GM12872 (cell line): ENCODE measurements around the gene GFI1.

ENCODE experiments used
- TF ChIP-seq, protein P1 (sequence below): IDR thresholded peaks from 3 replicates; pipeline ENCODE4 v1.5.1; 2011; ENCODE audit warnings: low read depth, mild to moderate bottlenecking, low read length, moderate library complexity; ENCODE audit not compliant: insufficient read depth

The GFI1 gene

DNA sequence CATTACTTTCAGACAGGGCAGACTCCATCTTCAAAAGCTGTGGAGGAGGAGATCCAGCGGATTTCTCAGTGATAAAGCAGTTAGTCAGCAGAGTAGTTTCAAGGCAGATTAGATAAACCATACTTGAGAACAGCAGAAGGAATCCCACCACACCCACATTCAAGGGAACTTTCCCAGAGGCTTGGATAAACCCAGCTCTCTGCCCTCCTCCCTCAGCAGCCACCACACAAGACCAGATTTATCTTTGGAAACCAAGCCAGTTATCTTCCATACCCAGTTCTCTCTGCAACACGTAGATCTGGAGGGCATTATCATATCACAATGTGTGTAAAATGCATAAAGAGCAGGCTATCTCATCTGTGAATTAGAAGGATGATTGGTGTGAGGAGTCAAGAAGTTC, 40.2 kb downstream of the GFI1 start:
- TF ChIP-seq, protein P1, sequence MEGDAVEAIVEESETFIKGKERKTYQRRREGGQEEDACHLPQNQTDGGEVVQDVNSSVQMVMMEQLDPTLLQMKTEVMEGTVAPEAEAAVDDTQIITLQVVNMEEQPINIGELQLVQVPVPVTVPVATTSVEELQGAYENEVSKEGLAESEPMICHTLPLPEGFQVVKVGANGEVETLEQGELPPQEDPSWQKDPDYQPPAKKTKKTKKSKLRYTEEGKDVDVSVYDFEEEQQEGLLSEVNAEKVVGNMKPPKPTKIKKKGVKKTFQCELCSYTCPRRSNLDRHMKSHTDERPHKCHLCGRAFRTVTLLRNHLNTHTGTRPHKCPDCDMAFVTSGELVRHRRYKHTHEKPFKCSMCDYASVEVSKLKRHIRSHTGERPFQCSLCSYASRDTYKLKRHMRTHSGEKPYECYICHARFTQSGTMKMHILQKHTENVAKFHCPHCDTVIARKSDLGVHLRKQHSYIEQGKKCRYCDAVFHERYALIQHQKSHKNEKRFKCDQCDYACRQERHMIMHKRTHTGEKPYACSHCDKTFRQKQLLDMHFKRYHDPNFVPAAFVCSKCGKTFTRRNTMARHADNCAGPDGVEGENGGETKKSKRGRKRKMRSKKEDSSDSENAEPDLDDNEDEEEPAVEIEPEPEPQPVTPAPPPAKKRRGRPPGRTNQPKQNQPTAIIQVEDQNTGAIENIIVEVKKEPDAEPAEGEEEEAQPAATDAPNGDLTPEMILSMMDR, result no peak

DNA sequence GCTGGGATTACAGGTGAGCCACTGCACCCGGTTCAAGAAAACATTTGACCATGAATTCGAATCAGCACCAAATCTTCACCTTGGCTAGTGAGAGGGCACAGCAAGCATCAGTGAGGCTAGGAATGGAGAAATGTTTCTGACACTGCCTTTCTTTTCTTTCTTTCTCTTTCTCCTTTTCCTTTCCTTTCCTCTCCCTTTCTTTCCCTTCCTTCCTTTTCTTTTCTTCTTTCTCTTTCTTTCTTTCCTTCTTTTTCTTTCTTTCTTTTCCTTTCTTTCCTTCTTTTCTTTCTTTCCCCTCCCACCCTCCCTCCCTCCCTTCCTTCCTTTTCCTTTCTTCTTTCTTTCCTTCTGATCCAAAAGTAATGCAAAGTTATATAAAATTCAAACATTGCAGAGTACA, 40.9 kb downstream of the GFI1 start:
- TF ChIP-seq, protein P1, result no peak

DNA sequence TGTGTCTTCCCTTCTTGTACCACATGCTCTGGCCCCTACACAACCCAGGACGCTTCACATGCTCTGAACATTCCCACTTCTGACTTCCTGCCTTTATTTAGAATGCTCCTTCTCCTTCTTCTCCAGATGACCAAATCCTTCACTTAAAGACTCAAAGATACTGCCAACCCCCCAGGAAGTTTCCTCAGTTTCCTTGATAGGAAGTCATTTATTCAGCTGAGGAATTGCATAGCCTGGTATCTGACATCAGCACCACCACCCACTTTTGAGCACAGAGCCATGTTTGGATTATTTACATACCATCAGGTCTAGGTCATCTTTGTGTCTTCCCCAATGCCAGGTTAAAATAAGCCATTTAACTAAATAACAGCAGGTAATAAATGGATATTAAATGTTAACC, 42.4 kb downstream of the GFI1 start:
- TF ChIP-seq, protein P1, result no peak

DNA sequence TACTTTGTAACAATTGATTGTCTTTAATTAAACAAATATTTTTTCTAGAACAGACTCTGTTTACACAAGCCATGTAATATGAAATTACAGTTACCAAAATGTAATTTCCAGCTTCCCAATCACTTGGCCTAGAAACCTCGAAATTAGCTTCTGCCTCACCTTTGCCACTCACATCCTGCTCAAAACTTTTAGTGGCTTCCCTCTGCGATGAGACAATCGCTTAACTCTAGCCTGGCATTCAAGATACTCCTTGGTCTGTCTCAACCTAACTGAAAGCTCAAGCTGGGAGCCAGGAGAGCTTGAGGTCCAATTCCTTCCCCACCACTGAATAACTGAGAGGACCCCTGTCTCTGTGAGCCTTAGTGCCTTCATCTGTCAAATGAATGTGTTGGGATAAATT, 42.8 kb downstream of the GFI1 start:
- TF ChIP-seq, protein P1, result no peak

DNA sequence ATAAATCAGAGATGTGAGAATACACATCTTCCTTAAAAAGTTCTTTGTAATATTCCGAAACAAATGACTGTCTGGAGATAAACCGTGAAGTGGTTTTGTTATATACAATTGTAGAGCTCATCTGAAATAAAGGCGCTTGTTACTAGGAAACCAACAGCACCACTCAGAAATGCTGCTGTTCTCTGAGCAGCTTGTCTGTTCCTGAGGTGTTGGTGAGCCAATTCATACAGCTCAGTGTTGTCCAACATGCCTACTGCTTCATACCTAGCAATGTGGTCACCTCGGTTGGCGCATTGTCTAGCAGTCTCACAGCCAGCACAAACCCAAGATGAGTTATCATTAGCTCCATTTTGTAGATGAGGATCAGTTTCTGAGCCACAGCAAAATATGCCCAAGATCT, 44.4 kb downstream of the GFI1 start:
- TF ChIP-seq, protein P1, result no peak

DNA sequence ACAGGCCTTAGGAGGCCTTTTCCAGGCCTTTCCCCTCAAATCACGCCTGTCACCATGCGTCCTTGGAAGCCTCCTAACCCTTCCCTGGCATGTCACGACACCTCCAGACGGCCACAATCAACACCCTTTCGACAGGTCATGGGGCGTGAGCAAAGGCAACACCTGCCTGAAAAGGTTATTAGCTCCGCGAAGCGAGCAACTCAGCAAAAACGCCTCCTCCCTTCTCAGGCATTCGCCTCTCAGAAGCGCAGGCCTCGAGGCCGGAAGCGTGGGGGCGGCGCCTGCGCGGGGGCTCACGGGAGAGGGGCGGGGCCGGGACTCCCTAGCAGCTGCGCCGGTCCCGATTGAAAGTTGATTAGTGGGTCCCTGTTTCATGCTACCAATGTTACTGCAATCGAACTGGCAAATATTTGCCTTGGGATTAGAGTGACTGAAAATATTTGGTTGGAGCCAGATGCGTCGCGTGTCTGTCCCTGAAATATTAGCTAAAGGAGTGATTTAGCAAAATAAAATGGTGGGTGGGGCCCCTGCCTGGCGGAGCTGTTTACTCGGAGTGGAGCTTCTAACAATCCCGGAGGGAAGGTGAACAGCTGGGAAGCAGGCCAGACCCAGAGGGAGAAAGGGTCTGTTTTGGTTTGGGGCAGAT, 44.9 kb downstream of the GFI1 start:
- TF ChIP-seq, protein P1, result no peak

DNA sequence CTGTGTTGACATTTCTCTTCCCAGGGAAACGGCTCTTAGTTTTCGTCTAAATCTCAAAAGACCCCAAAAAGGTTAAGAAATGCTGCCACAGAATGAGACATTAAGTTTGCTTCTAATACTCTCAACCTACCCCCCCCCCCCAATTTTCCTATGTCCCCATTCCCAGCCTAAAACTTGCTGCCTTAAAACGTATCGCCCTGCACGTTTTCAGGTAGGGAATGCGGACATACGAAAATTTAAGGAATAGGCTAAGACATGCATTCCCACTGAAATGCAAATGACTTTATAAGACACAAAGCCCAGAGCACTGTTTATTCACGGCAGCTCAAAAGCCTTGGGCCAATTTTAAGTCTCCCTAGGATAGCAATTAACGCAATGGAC, 45.4 kb downstream of the GFI1 start:
- TF ChIP-seq, protein P1, result no peak
